ENCODE measurements around the gene ABCC9. TPM values are rescaled to one million over a fixed set of nuclear protein-coding genes. Genes with fewer than 3 reads are reported as not detected.
A peak's percentile ranks its signal among the peaks of the same experiment; 100 is the strongest.

ABCC9 gene
- total and polyA plus RNA-seq, 12 donors, result 8.7 to 128 (median 90.0) TPM

GRCh38 chr12:21980544-21980943 is 39.3 kb upstream of the ABCC9 start:
- Histone ChIP-seq H3K4me1 (peaks cover 0 to 17% (median 0%) of the 10 kb centered on the region in 9 donors), H3K36me3 (no peaks in the 10 kb centered on the region), H3K27me3 (peaks cover 0 to 4% (median 0%) of the 10 kb centered on the region in 7 donors), H3K9me3 (no peaks in the 10 kb centered on the region), H3K4me3 (no peak overlapping the region), H3K27ac (no peak overlapping the region)
- ATAC-seq (no peak), DNase-seq (no peak)
- 93 to 95% methylated on average over 1 of the region's 1 CpG for WGBS, 2 donors
- intact Hi-C loops (cut with DNase I), result loop anchor here in 1 of 10 donors (10.0 kb wide), 1 partner anchor 216 kb away; no protein-coding TSS in a partner anchor
- TF ChIP-seq, protein P1, sequence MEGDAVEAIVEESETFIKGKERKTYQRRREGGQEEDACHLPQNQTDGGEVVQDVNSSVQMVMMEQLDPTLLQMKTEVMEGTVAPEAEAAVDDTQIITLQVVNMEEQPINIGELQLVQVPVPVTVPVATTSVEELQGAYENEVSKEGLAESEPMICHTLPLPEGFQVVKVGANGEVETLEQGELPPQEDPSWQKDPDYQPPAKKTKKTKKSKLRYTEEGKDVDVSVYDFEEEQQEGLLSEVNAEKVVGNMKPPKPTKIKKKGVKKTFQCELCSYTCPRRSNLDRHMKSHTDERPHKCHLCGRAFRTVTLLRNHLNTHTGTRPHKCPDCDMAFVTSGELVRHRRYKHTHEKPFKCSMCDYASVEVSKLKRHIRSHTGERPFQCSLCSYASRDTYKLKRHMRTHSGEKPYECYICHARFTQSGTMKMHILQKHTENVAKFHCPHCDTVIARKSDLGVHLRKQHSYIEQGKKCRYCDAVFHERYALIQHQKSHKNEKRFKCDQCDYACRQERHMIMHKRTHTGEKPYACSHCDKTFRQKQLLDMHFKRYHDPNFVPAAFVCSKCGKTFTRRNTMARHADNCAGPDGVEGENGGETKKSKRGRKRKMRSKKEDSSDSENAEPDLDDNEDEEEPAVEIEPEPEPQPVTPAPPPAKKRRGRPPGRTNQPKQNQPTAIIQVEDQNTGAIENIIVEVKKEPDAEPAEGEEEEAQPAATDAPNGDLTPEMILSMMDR (IDR thresholded peaks at IDR 0.05), result no peak

GRCh38 chr12:21975293-21975692 is 34.1 kb upstream of the ABCC9 start:
- intact Hi-C loops (cut with DNase I), result no loop called here
- TF ChIP-seq, protein P1 (IDR thresholded peaks at IDR 0.05), result no peak
- Histone ChIP-seq H3K27ac (no peak overlapping the region), H3K27me3 (peaks cover 0 to 4% (median 0%) of the 10 kb centered on the region in 7 donors), H3K36me3 (no peaks in the 10 kb centered on the region), H3K4me3 (no peak overlapping the region), H3K4me1 (no peaks in the 10 kb centered on the region), H3K9me3 (no peaks in the 10 kb centered on the region)
- ATAC-seq, result no peak
- DNase-seq, result no peak
- WGBS, 2 donors, result 68 to 73% methylated on average over 1 of the region's 1 CpG

GRCh38 chr12:21973221-21973620 is 32.0 kb upstream of the ABCC9 start:
- Histone ChIP-seq H3K27ac (peak overlapping the region in 1 of 10 donors; percentile 63), H3K4me3 (no peak overlapping the region), H3K36me3 (no peaks in the 10 kb centered on the region), H3K27me3 (no peaks in the 10 kb centered on the region), H3K9me3 (peaks cover 0 to 3% (median 0%) of the 10 kb centered on the region in 11 donors), H3K4me1 (no peaks in the 10 kb centered on the region)
- DNase-seq (no peak), ATAC-seq (no peak)
- TF ChIP-seq, protein P1 (IDR thresholded peaks at IDR 0.05), result no peak
- intact Hi-C loops (cut with DNase I), result no loop called here

DNA sequence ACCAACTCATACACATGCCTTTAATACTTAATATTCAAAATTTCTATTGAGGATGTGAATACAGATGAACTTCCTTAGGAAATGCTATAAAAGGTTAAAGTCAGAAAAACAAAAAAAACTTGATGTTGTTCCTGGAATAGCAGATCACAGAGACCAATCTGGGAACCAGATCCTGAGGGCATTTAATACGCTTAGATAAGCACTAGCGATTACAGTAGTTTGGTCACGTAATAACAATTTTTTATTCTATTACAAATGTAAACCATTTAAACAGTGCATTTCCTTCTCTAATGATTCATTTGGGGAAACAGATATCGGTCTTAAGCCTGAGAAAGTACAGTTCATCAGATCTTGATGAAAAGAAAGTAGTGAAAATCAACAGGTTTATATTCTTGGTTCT is 30.8 kb upstream of the ABCC9 start:
- DNase-seq, result no peak
- H3K4me3 ChIP-seq, result no peak overlapping the region
- TF ChIP-seq, protein P1 (IDR thresholded peaks at IDR 0.05), result no peak
- H3K36me3 ChIP-seq, result no peaks in the 10 kb centered on the region
- no peaks in the 10 kb centered on the region for H3K27me3 ChIP-seq
- H3K9me3 ChIP-seq, result peaks cover 0 to 14% (median 0%) of the 10 kb centered on the region in 11 donors
- intact Hi-C loops (cut with DNase I), result no loop called here
- no peaks in the 10 kb centered on the region for H3K4me1 ChIP-seq
- H3K27ac ChIP-seq, result peak overlapping the region in 3 of 10 donors; percentile 29 to 64 (median 43)
- no peak for ATAC-seq
- WGBS, 2 donors, result 67 to 75% methylated on average over 4 of the region's 4 CpGs
